ENCODE results near the gene RAB40B.

GRCh38 chr17:82668024-82668630 is 30.4 kb downstream of the RAB40B start:
- no peak for TF ChIP-seq CTCF (IDR thresholded peaks at IDR 0.05; ENCODE audit: low read depth, low read length, missing input control)
- no peak for TF ChIP-seq SP1 (IDR thresholded peaks at IDR 0.05)

Measured in liver (tissue), 3 donors.